ENCODE measurements around the gene MYMK. TPM values are rescaled to one million over a fixed set of nuclear protein-coding genes. Genes with fewer than 3 reads are reported as not detected.

Gene MYMK
- total and polyA plus RNA-seq, 2 of the 13 experiments (the other 11 are each of a cell fraction or from before 2014, with no cell fraction given): not detected

DNA sequence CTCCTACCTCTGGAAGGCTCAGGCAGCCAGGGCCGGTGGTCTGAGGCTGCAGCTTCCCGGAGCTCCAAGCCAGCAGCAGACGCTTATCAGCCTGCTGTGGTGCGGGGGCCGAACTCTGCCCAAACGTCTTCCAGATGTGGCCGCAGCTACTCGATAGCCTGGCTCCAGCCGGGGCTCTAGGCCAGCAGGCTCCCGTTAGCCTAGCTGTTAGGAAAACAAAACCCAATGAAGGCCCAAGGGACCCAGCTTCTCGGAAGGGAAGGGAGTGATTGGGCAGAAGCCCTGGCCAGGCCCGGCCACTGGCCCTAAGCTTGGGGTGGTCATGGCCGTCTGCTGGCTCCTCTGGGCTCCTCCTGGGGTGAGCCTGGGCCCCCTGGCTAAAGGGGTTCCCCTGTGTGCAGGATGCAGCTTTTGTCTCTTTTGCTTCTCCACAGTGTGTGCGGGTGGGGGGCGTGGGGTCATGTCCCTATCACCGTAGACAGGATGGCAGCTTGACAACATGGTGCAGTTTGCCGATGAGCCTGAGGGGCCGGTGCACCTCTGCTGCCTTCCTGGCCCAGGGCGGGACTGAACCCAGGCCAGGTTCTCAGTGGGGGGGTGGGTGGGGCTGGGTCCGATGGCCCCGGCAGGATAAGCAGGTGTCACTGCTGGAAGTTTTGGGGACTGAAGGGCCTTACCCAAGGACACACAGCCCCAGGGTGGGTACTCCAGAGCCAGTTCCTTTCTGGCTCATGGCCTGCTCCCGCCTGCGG, 18.7 kb downstream of the MYMK start (continued):
- 0 out of 2 replicates have a peak, but pooled peaks have one; percentile 5 for TF ChIP-seq ZNF230 (CRISPR knock-in tag; IDR thresholded peaks at IDR 0.05)
- TF ChIP-seq, protein P1, sequence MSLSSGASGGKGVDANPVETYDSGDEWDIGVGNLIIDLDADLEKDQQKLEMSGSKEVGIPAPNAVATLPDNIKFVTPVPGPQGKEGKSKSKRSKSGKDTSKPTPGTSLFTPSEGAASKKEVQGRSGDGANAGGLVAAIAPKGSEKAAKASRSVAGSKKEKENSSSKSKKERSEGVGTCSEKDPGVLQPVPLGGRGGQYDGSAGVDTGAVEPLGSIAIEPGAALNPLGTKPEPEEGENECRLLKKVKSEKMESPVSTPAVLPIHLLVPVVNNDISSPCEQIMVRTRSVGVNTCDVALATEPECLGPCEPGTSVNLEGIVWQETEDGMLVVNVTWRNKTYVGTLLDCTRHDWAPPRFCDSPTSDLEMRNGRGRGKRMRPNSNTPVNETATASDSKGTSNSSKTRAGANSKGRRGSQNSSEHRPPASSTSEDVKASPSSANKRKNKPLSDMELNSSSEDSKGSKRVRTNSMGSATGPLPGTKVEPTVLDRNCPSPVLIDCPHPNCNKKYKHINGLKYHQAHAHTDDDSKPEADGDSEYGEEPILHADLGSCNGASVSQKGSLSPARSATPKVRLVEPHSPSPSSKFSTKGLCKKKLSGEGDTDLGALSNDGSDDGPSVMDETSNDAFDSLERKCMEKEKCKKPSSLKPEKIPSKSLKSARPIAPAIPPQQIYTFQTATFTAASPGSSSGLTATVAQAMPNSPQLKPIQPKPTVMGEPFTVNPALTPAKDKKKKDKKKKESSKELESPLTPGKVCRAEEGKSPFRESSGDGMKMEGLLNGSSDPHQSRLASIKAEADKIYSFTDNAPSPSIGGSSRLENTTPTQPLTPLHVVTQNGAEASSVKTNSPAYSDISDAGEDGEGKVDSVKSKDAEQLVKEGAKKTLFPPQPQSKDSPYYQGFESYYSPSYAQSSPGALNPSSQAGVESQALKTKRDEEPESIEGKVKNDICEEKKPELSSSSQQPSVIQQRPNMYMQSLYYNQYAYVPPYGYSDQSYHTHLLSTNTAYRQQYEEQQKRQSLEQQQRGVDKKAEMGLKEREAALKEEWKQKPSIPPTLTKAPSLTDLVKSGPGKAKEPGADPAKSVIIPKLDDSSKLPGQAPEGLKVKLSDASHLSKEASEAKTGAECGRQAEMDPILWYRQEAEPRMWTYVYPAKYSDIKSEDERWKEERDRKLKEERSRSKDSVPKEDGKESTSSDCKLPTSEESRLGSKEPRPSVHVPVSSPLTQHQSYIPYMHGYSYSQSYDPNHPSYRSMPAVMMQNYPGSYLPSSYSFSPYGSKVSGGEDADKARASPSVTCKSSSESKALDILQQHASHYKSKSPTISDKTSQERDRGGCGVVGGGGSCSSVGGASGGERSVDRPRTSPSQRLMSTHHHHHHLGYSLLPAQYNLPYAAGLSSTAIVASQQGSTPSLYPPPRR (CRISPR knock-in tag; IDR thresholded peaks at IDR 0.05; ENCODE audit: borderline replicate concordance): no peak
- TF ChIP-seq ZMYM3 (CRISPR knock-in tag; IDR thresholded peaks at IDR 0.05): 0 out of 2 replicates have a peak, but pooled peaks have one; percentile 56
- no peak for TF ChIP-seq TEAD3 (CRISPR knock-in tag; optimal IDR thresholded peaks at IDR 0.05; ENCODE audit: borderline replicate concordance)
- no peak for TF ChIP-seq KDM5A (IDR thresholded peaks at IDR 0.05; ENCODE audit: borderline replicate concordance, low read length)
- TF ChIP-seq, protein P2, sequence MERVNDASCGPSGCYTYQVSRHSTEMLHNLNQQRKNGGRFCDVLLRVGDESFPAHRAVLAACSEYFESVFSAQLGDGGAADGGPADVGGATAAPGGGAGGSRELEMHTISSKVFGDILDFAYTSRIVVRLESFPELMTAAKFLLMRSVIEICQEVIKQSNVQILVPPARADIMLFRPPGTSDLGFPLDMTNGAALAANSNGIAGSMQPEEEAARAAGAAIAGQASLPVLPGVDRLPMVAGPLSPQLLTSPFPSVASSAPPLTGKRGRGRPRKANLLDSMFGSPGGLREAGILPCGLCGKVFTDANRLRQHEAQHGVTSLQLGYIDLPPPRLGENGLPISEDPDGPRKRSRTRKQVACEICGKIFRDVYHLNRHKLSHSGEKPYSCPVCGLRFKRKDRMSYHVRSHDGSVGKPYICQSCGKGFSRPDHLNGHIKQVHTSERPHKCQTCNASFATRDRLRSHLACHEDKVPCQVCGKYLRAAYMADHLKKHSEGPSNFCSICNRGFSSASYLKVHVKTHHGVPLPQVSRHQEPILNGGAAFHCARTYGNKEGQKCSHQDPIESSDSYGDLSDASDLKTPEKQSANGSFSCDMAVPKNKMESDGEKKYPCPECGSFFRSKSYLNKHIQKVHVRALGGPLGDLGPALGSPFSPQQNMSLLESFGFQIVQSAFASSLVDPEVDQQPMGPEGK (CRISPR knock-in tag; IDR thresholded peaks at IDR 0.05): peak; percentile 85
- no peak for TF ChIP-seq JDP2 (CRISPR knock-in tag; IDR thresholded peaks at IDR 0.05; ENCODE audit: borderline replicate concordance)
- TF ChIP-seq, protein P3, sequence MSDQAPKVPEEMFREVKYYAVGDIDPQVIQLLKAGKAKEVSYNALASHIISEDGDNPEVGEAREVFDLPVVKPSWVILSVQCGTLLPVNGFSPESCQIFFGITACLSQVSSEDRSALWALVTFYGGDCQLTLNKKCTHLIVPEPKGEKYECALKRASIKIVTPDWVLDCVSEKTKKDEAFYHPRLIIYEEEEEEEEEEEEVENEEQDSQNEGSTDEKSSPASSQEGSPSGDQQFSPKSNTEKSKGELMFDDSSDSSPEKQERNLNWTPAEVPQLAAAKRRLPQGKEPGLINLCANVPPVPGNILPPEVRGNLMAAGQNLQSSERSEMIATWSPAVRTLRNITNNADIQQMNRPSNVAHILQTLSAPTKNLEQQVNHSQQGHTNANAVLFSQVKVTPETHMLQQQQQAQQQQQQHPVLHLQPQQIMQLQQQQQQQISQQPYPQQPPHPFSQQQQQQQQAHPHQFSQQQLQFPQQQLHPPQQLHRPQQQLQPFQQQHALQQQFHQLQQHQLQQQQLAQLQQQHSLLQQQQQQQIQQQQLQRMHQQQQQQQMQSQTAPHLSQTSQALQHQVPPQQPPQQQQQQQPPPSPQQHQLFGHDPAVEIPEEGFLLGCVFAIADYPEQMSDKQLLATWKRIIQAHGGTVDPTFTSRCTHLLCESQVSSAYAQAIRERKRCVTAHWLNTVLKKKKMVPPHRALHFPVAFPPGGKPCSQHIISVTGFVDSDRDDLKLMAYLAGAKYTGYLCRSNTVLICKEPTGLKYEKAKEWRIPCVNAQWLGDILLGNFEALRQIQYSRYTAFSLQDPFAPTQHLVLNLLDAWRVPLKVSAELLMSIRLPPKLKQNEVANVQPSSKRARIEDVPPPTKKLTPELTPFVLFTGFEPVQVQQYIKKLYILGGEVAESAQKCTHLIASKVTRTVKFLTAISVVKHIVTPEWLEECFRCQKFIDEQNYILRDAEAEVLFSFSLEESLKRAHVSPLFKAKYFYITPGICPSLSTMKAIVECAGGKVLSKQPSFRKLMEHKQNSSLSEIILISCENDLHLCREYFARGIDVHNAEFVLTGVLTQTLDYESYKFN (CRISPR knock-in tag; conservative IDR thresholded peaks at IDR 0.05): no peak
- TF ChIP-seq, protein P4, sequence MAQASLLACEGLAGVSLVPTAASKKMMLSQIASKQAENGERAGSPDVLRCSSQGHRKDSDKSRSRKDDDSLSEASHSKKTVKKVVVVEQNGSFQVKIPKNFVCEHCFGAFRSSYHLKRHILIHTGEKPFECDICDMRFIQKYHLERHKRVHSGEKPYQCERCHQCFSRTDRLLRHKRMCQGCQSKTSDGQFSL (CRISPR knock-in tag; IDR thresholded peaks at IDR 0.05): peak; percentile 48; the same call in 1 of the 2 replicates
- TF ChIP-seq IKZF4 (CRISPR knock-in tag; IDR thresholded peaks at IDR 0.05; ENCODE audit: borderline replicate concordance, low read depth, not compliant biosample characterization): no peak
- TF ChIP-seq NFKBIZ (CRISPR knock-in tag; IDR thresholded peaks at IDR 0.05): no peak
- peak; percentile 73; the same call in 1 of the 2 replicates for TF ChIP-seq ZBTB38 (CRISPR knock-in tag; IDR thresholded peaks at IDR 0.05)
- peak; percentile 18; the same call in 1 of the 2 replicates for TF ChIP-seq ZNF224 (CRISPR knock-in tag; IDR thresholded peaks at IDR 0.05)
- 0 out of 2 replicates have a peak, but pooled peaks have one; percentile 39 for TF ChIP-seq PHF8 (CRISPR knock-in tag; IDR thresholded peaks at IDR 0.05)
- TF ChIP-seq, protein P5, sequence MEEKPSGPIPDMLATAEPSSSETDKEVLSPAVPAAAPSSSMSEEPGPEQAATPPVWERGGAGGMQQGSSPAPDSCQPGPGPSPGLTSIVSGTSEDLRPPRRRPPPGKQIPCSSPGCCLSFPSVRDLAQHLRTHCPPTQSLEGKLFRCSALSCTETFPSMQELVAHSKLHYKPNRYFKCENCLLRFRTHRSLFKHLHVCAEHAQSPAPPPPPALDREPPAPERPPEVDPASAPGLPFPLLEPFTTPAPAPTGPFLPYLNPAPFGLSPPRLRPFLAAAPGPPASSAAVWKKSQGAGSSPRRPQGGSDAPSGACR (CRISPR knock-in tag; IDR thresholded peaks at IDR 0.05): 0 out of 2 replicates have a peak, but pooled peaks have one; percentile 55
- TF ChIP-seq NFIB (CRISPR knock-in tag; IDR thresholded peaks at IDR 0.05; ENCODE audit: borderline replicate concordance): 0 out of 2 replicates have a peak, but pooled peaks have one; percentile 49
- TF ChIP-seq MBD4 (IDR thresholded peaks at IDR 0.05; ENCODE audit: borderline replicate concordance, low read length): no peak
